ENCODE data around the gene PEMT.

DNA sequence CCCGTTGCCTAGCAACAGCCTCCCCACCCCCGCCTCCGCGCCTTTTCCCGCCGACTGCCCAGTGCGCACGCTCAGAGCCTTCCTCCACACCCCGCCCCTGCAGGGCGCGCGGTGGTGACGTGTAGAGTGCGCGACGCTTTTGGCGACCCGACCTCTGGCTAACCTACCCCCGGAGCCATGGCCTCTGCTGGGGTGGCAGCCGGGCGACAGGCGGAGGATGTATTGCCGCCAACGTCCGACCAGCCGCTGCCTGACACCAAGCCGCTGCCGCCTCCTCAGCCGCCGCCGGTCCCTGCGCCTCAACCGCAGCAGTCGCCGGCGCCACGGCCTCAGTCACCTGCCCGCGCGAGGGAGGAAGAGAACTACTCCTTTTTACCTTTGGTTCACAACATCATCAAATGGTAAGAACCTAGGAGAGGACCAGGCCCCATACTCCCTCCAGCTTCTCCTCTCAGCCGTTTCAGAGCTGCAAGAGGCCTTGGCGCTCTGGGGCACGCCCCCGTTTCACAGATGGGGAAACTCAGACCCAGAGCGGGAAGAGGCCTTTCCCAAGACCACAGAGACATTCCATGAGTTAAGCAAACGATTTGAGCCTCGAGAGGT lies 114.5 kb downstream of the PEMT start, which contains the start of gene MED9:
- TF ChIP-seq, protein P1, sequence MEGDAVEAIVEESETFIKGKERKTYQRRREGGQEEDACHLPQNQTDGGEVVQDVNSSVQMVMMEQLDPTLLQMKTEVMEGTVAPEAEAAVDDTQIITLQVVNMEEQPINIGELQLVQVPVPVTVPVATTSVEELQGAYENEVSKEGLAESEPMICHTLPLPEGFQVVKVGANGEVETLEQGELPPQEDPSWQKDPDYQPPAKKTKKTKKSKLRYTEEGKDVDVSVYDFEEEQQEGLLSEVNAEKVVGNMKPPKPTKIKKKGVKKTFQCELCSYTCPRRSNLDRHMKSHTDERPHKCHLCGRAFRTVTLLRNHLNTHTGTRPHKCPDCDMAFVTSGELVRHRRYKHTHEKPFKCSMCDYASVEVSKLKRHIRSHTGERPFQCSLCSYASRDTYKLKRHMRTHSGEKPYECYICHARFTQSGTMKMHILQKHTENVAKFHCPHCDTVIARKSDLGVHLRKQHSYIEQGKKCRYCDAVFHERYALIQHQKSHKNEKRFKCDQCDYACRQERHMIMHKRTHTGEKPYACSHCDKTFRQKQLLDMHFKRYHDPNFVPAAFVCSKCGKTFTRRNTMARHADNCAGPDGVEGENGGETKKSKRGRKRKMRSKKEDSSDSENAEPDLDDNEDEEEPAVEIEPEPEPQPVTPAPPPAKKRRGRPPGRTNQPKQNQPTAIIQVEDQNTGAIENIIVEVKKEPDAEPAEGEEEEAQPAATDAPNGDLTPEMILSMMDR (IDR thresholded peaks at IDR 0.05): no peak
- TF ChIP-seq POLR2A (IDR thresholded peaks at IDR 0.05): peak in 2 of 4 donors; percentile 33 to 59
